ENCODE data around the gene FDX2. TPM values are rescaled to one million over a fixed set of nuclear protein-coding genes. Genes with fewer than 3 reads are reported as not detected.

The FDX2 gene
- total and polyA plus RNA-seq, 4 donors = 5.8 to 18.7 (median 10.0) TPM

- TF ChIP-seq RXRA (IDR thresholded peaks at IDR 0.05) (peak in 1 of 2 donors; percentile 6), NR2F2 (IDR thresholded peaks at IDR 0.05) (peak; percentile 40), RAD21 (IDR thresholded peaks at IDR 0.05) (no peak)
- DNase-seq (ENCODE audit: low spot score) = peak; percentile 89
- 9% methylated on average over 59 of the region's 59 CpGs for WGBS
- Histone ChIP-seq H3K27me3 (ENCODE audit: control insufficient read depth in 4 of 4, insufficient read depth in 4 of 4, low read length in 3 of 4) (peaks cover 0 to 2% (median 0%) of the 10 kb centered on the region in 4 donors), H3K36me3 (ENCODE audit: control insufficient read depth in 4 of 4, insufficient read depth in 3 of 4, low read depth in 1 of 4, low read length in 3 of 4) (peaks cover 14 to 35% (median 23%) of the 10 kb centered on the region in 4 donors), H3K4me1 (ENCODE audit: control insufficient read depth in 4 of 4, insufficient read depth in 4 of 4, low read length in 3 of 4) (peaks cover 20 to 50% (median 35%) of the 10 kb centered on the region in 4 donors), H3K9ac (ENCODE audit: low read depth in 1 of 2, low read length in 2 of 2) (no peak within 1 kb of the TSS), H3K9me3 (ENCODE audit: control insufficient read depth in 4 of 4, low read length in 3 of 4) (no peaks in the 10 kb centered on the region), H3K27ac (ENCODE audit: low read depth in 1 of 2, low read length in 2 of 2) (peak within 1 kb of the TSS in 1 of 2 donors; percentile 26), H3K4me3 (ENCODE audit: low read depth in 1 of 3, low read length in 3 of 3) (no peak within 1 kb of the TSS)
Measured at GRCh38 chr19:10286803-10287737, 28.7 kb downstream of the FDX2 start, which contains the start of gene ICAM4. Gene ICAM4, plus strand, starts transcription at chr19:10286955. Its CDS starts 58 bp downstream, at chr19:10287013.

DNA sequence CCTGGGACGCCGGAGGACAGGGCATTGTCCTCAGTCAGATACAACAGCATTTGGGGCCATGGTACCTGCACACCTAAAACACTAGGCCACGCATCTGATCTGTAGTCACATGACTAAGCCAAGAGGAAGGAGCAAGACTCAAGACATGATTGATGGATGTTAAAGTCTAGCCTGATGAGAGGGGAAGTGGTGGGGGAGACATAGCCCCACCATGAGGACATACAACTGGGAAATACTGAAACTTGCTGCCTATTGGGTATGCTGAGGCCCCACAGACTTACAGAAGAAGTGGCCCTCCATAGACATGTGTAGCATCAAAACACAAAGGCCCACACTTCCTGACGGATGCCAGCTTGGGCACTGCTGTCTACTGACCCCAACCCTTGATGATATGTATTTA is 30.4 kb downstream of the FDX2 start:
- Histone ChIP-seq H3K9ac (ENCODE audit: low read depth in 1 of 2, low read length in 2 of 2) (no peak overlapping the region), H3K27me3 (ENCODE audit: control insufficient read depth in 4 of 4, insufficient read depth in 4 of 4, low read length in 3 of 4) (peaks cover 0 to 2% (median 0%) of the 10 kb centered on the region in 4 donors), H3K4me1 (ENCODE audit: control insufficient read depth in 4 of 4, insufficient read depth in 4 of 4, low read length in 3 of 4) (peaks cover 7 to 33% (median 21%) of the 10 kb centered on the region in 4 donors), H3K36me3 (ENCODE audit: control insufficient read depth in 4 of 4, insufficient read depth in 3 of 4, low read depth in 1 of 4, low read length in 3 of 4) (peaks cover 14 to 45% (median 28%) of the 10 kb centered on the region in 4 donors), H3K27ac (ENCODE audit: low read depth in 1 of 2, low read length in 2 of 2) (no peak overlapping the region), H3K9me3 (ENCODE audit: control insufficient read depth in 4 of 4, low read length in 3 of 4) (no peaks in the 10 kb centered on the region), H3K4me3 (ENCODE audit: low read depth in 1 of 3, low read length in 3 of 3) (no peak overlapping the region)
- DNase-seq (ENCODE audit: low spot score) = no peak
- WGBS = 93% methylated on average over 4 of the region's 4 CpGs
- TF ChIP-seq RAD21 (IDR thresholded peaks at IDR 0.05) (no peak), TAF1 (conservative IDR thresholded peaks at IDR 0.05) (no peak), MAX (IDR thresholded peaks at IDR 0.05) (no peak), FOXA1 (IDR thresholded peaks at IDR 0.05) (no peak), HNF4A (conservative IDR thresholded peaks at IDR 0.05) (no peak)
- TF ChIP-seq, protein P1, sequence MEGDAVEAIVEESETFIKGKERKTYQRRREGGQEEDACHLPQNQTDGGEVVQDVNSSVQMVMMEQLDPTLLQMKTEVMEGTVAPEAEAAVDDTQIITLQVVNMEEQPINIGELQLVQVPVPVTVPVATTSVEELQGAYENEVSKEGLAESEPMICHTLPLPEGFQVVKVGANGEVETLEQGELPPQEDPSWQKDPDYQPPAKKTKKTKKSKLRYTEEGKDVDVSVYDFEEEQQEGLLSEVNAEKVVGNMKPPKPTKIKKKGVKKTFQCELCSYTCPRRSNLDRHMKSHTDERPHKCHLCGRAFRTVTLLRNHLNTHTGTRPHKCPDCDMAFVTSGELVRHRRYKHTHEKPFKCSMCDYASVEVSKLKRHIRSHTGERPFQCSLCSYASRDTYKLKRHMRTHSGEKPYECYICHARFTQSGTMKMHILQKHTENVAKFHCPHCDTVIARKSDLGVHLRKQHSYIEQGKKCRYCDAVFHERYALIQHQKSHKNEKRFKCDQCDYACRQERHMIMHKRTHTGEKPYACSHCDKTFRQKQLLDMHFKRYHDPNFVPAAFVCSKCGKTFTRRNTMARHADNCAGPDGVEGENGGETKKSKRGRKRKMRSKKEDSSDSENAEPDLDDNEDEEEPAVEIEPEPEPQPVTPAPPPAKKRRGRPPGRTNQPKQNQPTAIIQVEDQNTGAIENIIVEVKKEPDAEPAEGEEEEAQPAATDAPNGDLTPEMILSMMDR (IDR thresholded peaks at IDR 0.05; ENCODE audit: low read depth, low read length, missing input control) = no peak

GRCh38 chr19:10284960-10285278 is 30.9 kb downstream of the FDX2 start:
- Histone ChIP-seq H3K4me3 (ENCODE audit: low read depth in 1 of 3, low read length in 3 of 3) (no peak overlapping the region), H3K9me3 (ENCODE audit: control insufficient read depth in 4 of 4, low read length in 3 of 4) (no peaks in the 10 kb centered on the region), H3K9ac (ENCODE audit: low read depth in 1 of 2, low read length in 2 of 2) (no peak overlapping the region), H3K27me3 (ENCODE audit: control insufficient read depth in 4 of 4, insufficient read depth in 4 of 4, low read length in 3 of 4) (peaks cover 0 to 2% (median 0%) of the 10 kb centered on the region in 4 donors), H3K4me1 (ENCODE audit: control insufficient read depth in 4 of 4, insufficient read depth in 4 of 4, low read length in 3 of 4) (peaks cover 7 to 30% (median 21%) of the 10 kb centered on the region in 4 donors), H3K27ac (ENCODE audit: low read depth in 1 of 2, low read length in 2 of 2) (no peak overlapping the region), H3K36me3 (ENCODE audit: control insufficient read depth in 4 of 4, insufficient read depth in 3 of 4, low read depth in 1 of 4, low read length in 3 of 4) (peaks cover 14 to 47% (median 29%) of the 10 kb centered on the region in 4 donors)
- DNase-seq (ENCODE audit: low spot score) = no peak
- 97% methylated on average over 13 of the region's 13 CpGs for WGBS
- TF ChIP-seq, protein P1 (IDR thresholded peaks at IDR 0.05; ENCODE audit: low read depth, low read length, missing input control) = no peak
- TF ChIP-seq, protein P2, sequence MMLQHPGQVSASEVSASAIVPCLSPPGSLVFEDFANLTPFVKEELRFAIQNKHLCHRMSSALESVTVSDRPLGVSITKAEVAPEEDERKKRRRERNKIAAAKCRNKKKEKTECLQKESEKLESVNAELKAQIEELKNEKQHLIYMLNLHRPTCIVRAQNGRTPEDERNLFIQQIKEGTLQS (IDR thresholded peaks at IDR 0.05) = no peak
- TF ChIP-seq JUND (IDR thresholded peaks at IDR 0.05) = no peak
- TF ChIP-seq TAF1 (conservative IDR thresholded peaks at IDR 0.05) = no peak
- no peak for TF ChIP-seq MAX (IDR thresholded peaks at IDR 0.05)
